HUES64 (cell line): Measurements from ENCODE around the gene ERICH6.

Source experiments
- H3K27ac ChIP-seq: 2 replicates; pipeline ENCODE4 v1.7.0; 2013; ENCODE audit warnings: low read depth, low read length, inconsistent platforms
- H3K27me3 ChIP-seq: 2 replicates; pipeline ENCODE4 v1.6.1; 2013; ENCODE audit warnings: mild to moderate bottlenecking, low read length; ENCODE audit not compliant: insufficient read depth
- H3K36me3 ChIP-seq: 2 replicates; pipeline ENCODE4 v1.6.1; 2013; ENCODE audit warnings: mild to moderate bottlenecking, low read length; ENCODE audit not compliant: insufficient read depth
- H3K4me1 ChIP-seq: 2 replicates; pipeline ENCODE4 v1.6.1; 2013; ENCODE audit warnings: mild to moderate bottlenecking, low read length, moderate library complexity; ENCODE audit not compliant: insufficient read depth
- H3K4me3 ChIP-seq: 2 replicates; pipeline ENCODE4 v1.5.1; 2013; ENCODE audit warnings: mild to moderate bottlenecking, low read length, moderate library complexity
- H3K9ac ChIP-seq: 2 replicates; pipeline ENCODE4 v1.6.1; 2013; ENCODE audit warnings: mild to moderate bottlenecking, low read depth, low read length
- H3K9me3 ChIP-seq: 2 replicates; pipeline ENCODE4 v1.6.1; 2013; ENCODE audit warnings: low read depth, low read length; ENCODE audit not compliant: insufficient read depth
- WGBS: fragments of 150-250, 120-280 bp; methylation state at CpG from one replicate; pipeline ENCODE4 v1.1.7; 2013; ENCODE audit warnings: missing lambda C conversion rate; 5-methylcytosine and 5-hydroxymethylcytosine counted together

The ERICH6 gene

GRCh38 chr3:150720444-150720843, 16.7 kb upstream of the ERICH6 start:
- no peak overlapping the region for H3K27ac ChIP-seq
- H3K9me3 ChIP-seq, result no peaks in the 10 kb centered on the region
- H3K4me1 ChIP-seq, result no peaks in the 10 kb centered on the region
- no peaks in the 10 kb centered on the region for H3K27me3 ChIP-seq
- 90% methylated on average over 3 of the region's 3 CpGs for WGBS
- H3K36me3 ChIP-seq, result no peaks in the 10 kb centered on the region
- H3K9ac ChIP-seq, result no peak overlapping the region
- H3K4me3 ChIP-seq, result no peak overlapping the region

DNA sequence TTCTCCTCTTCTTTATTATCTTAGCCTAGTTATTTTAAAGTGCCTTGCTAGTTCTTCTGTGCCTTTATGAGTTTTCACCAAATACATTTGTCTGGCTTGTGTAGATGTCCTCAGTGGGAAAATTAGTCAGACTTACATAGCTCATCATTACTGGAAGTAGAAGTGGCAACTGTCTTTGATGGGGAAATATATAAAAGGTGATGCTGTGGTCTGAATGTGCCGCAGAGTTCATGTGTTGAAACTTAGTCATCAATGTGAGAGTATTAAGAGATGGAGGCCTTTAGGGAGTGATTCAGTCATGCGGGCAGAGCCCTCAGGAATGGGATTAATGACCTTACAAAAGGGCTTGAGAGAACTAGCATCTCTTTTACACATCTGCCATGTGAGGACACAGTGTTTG, 6.4 kb upstream of the ERICH6 start:
- no peaks in the 10 kb centered on the region for H3K27me3 ChIP-seq
- H3K9ac ChIP-seq, result no peak overlapping the region
- H3K36me3 ChIP-seq, result no peaks in the 10 kb centered on the region
- peaks cover 3% of the 10 kb centered on the region; the same call in 1 of the 2 replicates for H3K9me3 ChIP-seq
- no peak overlapping the region for H3K27ac ChIP-seq
- H3K4me1 ChIP-seq, result no peaks in the 10 kb centered on the region
- 94% methylated on average over 2 of the region's 2 CpGs for WGBS
- no peak overlapping the region for H3K4me3 ChIP-seq

- H3K9ac ChIP-seq, result peak overlapping the region; percentile 55
- H3K27ac ChIP-seq, result no peak overlapping the region
- H3K27me3 ChIP-seq, result no peaks in the 10 kb centered on the region
- H3K4me3 ChIP-seq, result peak overlapping the region; percentile 69
- H3K36me3 ChIP-seq, result no peaks in the 10 kb centered on the region
- WGBS, result 9% methylated on average over 29 of the region's 29 CpGs
- no peaks in the 10 kb centered on the region; the same call in 1 of the 2 replicates for H3K4me1 ChIP-seq
- H3K9me3 ChIP-seq, result no peaks in the 10 kb centered on the region
Measured at GRCh38 chr3:150703299-150703755, 393 bp downstream of the ERICH6 start.

DNA sequence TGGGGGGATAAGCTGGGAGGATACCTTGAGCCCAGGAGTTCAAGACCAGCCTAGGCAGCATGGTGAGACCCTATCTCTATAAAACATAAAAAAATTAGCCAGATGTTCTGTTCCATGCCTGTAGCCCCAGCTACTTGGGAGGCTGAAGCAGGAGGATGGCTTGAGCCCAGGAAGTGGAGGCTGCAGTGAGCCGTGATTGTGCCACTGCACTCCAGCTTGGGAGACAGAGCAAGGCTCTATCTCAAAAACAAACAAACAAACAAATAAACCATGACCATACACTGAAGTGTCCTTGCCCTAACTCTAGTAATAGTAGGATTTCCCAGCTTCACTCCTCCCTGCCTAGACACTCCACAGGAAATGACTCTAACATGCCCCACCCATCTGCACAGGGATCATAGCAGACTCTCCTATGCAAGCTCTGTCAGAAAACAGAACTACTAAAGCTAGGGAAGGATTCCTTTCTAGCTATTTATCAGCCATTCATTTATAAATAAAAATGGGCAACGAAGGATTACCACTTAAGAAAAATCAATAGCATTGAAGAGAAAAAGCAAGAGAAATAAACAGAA, 4.6 kb downstream of the ERICH6 start:
- Histone ChIP-seq H3K27ac (no peak overlapping the region), H3K4me3 (no peak overlapping the region), H3K9me3 (peaks cover 7% of the 10 kb centered on the region; the same call in 1 of the 2 replicates), H3K4me1 (no peaks in the 10 kb centered on the region), H3K27me3 (no peaks in the 10 kb centered on the region), H3K36me3 (no peaks in the 10 kb centered on the region), H3K9ac (no peak overlapping the region)
- 100% methylated on average over 1 of the region's 2 CpGs for WGBS

- H3K4me3 ChIP-seq, result no peak overlapping the region
- H3K9ac ChIP-seq, result no peak overlapping the region
- no peaks in the 10 kb centered on the region for H3K4me1 ChIP-seq
- H3K36me3 ChIP-seq, result no peaks in the 10 kb centered on the region
- peaks cover 16% of the 10 kb centered on the region for H3K9me3 ChIP-seq
- H3K27ac ChIP-seq, result no peak overlapping the region
- no peaks in the 10 kb centered on the region for H3K27me3 ChIP-seq
Measured at GRCh38 chr3:150697646-150698045, 6.1 kb downstream of the ERICH6 start.

DNA sequence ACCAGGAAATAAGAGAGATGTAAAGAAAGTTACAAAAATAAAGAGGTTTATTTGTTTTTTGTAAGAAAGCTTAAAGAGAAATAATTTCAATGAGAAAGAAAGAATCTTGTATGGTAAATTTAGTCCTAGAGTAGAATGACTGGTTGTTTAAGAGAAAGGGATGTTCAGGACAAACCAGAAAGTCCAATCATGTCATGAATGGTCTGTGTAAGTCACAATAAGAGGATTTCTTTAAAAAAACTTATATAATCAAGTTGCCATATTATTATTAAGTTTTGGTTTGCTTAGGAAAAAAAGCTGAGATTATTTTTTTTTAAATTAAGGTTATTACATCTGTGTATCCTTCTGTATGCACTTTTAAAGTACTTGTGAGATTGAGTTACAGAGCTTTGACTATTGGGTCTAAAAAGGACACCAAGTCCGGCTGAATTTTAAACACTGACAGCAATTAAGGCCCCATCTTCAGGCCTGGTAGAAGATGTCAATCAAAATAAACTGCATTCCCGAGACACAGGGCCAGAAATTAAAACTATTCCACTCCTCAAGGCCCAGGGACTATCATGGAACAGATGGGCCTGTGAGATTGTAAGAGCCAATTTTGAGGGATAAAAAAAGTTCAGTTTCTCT, 12.2 kb downstream of the ERICH6 start:
- Histone ChIP-seq H3K4me3 (no peak overlapping the region), H3K9me3 (peaks cover 47% of the 10 kb centered on the region), H3K4me1 (no peaks in the 10 kb centered on the region), H3K9ac (no peak overlapping the region), H3K27ac (no peak overlapping the region), H3K36me3 (no peaks in the 10 kb centered on the region), H3K27me3 (no peaks in the 10 kb centered on the region)
- 85% methylated on average over 2 of the region's 2 CpGs for WGBS

DNA sequence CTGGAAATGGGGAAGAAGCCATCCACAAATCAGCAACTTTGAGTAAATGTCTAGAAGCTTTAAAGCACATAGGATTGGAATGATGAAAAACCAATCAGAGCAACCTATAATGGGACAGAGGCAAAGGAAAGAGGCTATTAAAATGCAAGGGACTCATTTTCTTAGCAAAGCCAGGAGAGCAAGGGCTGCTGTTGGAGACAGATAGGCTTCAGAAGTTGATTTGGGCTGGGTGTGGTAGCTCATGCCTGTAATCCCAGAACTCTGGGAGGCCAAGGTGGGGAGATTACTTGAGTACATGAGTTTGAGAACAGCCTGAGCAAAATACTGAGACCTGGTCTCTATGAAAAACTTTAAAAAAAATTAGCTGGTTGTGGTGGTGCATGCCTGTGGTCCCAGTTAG, 16.1 kb downstream of the ERICH6 start:
- no peaks in the 10 kb centered on the region for H3K36me3 ChIP-seq
- no peak overlapping the region for H3K4me3 ChIP-seq
- no peaks in the 10 kb centered on the region for H3K27me3 ChIP-seq
- H3K9me3 ChIP-seq, result peaks cover 31% of the 10 kb centered on the region
- H3K4me1 ChIP-seq, result no peaks in the 10 kb centered on the region
- no peak overlapping the region for H3K27ac ChIP-seq
- H3K9ac ChIP-seq, result no peak overlapping the region

DNA sequence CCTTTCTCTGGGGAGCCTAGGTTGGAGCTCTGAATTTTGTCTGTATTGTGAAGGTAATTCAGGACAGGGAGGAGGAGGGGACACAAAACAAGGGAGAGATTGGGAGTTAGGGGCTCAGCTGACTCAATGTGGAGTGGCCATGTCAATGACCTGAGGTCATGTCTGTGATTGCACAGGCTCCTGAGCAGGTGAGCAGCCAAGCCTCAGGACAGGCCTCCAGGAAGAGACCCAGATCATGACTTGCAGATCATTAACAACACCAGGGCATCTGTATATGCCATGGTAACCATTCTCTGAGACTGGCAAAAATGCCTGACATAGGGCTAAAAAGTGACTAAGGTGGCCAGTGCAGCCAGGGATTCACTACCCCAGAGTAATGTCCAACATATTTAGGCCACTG, 20.9 kb downstream of the ERICH6 start:
- Histone ChIP-seq H3K36me3 (no peaks in the 10 kb centered on the region), H3K4me1 (no peaks in the 10 kb centered on the region), H3K27ac (no peak overlapping the region), H3K9me3 (no peaks in the 10 kb centered on the region), H3K27me3 (no peaks in the 10 kb centered on the region), H3K4me3 (no peak overlapping the region), H3K9ac (no peak overlapping the region)

DNA sequence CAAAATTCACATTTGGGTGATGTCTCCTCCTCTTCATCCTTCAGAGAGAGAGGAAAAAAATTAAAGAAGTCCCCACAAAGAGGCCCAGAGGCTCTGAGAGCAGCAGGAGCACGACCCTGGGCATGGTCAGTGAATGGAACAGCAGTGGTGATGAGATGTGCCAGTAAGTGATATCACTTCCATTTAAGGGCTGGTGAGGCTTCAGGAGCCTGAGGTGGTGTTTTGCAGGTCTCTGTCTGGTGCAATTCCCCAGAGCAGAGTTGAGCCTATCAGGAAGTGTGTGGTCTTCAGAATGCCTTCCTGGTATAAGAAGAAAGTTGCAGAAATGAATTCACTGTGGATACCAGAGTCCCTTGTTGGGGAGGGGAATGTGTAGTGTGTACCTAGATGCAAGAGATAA, 21.4 kb downstream of the ERICH6 start:
- no peak overlapping the region for H3K4me3 ChIP-seq
- H3K9me3 ChIP-seq, result no peaks in the 10 kb centered on the region
- no peaks in the 10 kb centered on the region for H3K36me3 ChIP-seq
- H3K27ac ChIP-seq, result no peak overlapping the region
- no peak overlapping the region for H3K9ac ChIP-seq
- H3K4me1 ChIP-seq, result no peaks in the 10 kb centered on the region
- no peaks in the 10 kb centered on the region for H3K27me3 ChIP-seq
- WGBS, result 90% methylated on average over 1 of the region's 1 CpG

DNA sequence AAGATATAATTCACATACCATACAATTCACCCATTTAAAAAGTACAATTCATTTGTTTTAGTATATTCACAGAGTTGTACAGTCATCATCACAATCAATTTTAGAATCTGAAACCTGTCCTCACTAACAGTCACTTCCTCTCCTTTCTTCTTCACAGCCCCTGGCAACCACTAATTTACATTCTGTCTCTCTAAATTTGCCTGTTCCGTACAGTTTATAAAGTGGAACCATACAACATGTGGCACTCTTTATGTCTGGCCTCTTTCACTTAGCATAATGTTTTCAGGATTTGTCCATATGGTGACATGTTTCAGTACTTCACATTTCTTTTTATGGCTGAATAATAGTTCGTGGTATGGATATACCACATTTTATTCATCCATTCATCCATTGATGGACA, 22.7 kb downstream of the ERICH6 start:
- no peak overlapping the region for H3K9ac ChIP-seq
- H3K4me3 ChIP-seq, result no peak overlapping the region
- WGBS, result 95% methylated on average over 2 of the region's 2 CpGs
- H3K27ac ChIP-seq, result no peak overlapping the region
- H3K36me3 ChIP-seq, result no peaks in the 10 kb centered on the region
- H3K9me3 ChIP-seq, result peaks cover 5% of the 10 kb centered on the region
- H3K4me1 ChIP-seq, result no peaks in the 10 kb centered on the region
- no peaks in the 10 kb centered on the region for H3K27me3 ChIP-seq

GRCh38 chr3:150680562-150680961, 23.2 kb downstream of the ERICH6 start:
- Histone ChIP-seq H3K4me3 (no peak overlapping the region), H3K4me1 (no peaks in the 10 kb centered on the region), H3K27me3 (no peaks in the 10 kb centered on the region), H3K36me3 (no peaks in the 10 kb centered on the region), H3K9me3 (peaks cover 10% of the 10 kb centered on the region), H3K9ac (no peak overlapping the region), H3K27ac (no peak overlapping the region)
- WGBS, result 98% methylated on average over 5 of the region's 5 CpGs

- no peaks in the 10 kb centered on the region for H3K4me1 ChIP-seq
- no peak overlapping the region for H3K9ac ChIP-seq
Measured at GRCh38 chr3:150675587-150675986, 28.1 kb downstream of the ERICH6 start.

More at GRCh38 chr3:150675587-150675986, 28.1 kb downstream of the ERICH6 start:
- H3K27ac ChIP-seq, result no peak overlapping the region
- H3K27me3 ChIP-seq, result no peaks in the 10 kb centered on the region
- H3K4me3 ChIP-seq, result no peak overlapping the region
- peaks cover 16% of the 10 kb centered on the region for H3K9me3 ChIP-seq
- no peaks in the 10 kb centered on the region for H3K36me3 ChIP-seq
